Body of pancreas (tissue), 4 donors: ENCODE results near the gene TENT4B. TPM values are rescaled to one million over a fixed set of nuclear protein-coding genes. Genes with fewer than 3 reads are reported as not detected.
A peak's percentile ranks its signal among the peaks of the same experiment; 100 is the strongest.

Experiments
- ATAC-seq: fragments of 150-250 bp; one replicate; pipeline ENCODE4 v1.9.1; 2016
- DNase-seq, 4 donors: peaks; one replicate each; pipeline ENCODE4 v3.0.0-alpha.2; 2019
- H3K27ac ChIP-seq, 4 donors: fragments of 200-600 bp; sonication (generic); 1 replicate in 3 of 4; 2 replicates in 1 of 4; pipeline versions ENCODE4 v1.5.1 to v1.6.1; 2016 to 2019; ENCODE audit warnings: mild to moderate bottlenecking in 1 of 4, mixed read lengths in 1 of 4, moderate library complexity in 1 of 4
- H3K27me3 ChIP-seq, 2 donors: fragments of 200-600 bp; sonication (generic); one replicate each; pipeline ENCODE4 v1.6.0; 2016; ENCODE audit warnings: mild to moderate bottlenecking in 1 of 2
- H3K36me3 ChIP-seq, 2 donors: fragments of 200-600 bp; sonication (generic); replicated peaks in 1 of 2; 2 replicates each; pipeline ENCODE4 v1.5.1; 2016; ENCODE audit warnings: low read depth in 2 of 2; ENCODE audit not compliant: insufficient read depth in 1 of 2
- H3K4me1 ChIP-seq: fragments of 200-600 bp; sonication (generic); one replicate; pipeline ENCODE4 v1.6.0; 2016
- H3K4me3 ChIP-seq, 2 donors: fragments of 200-600 bp; sonication (generic); 1 replicate in 1 of 2; 2 replicates in 1 of 2; pipeline ENCODE4 v1.5.1; 2016 to 2019
- H3K9me3 ChIP-seq, 3 donors: fragments of 200-600 bp; sonication (generic); 1 replicate in 2 of 3; 2 replicates in 1 of 3; pipeline ENCODE4 v1.5.1; 2016
- POLR2A ChIP-seq, 3 donors: fragments of 450-650 bp; IDR thresholded peaks; one replicate each; pipeline ENCODE4 v1.6.1; 2016; ENCODE audit warnings: antibody characterized with exemption in 3 of 3, mild to moderate bottlenecking in 2 of 3
- WGBS, 2 donors: methylation state at CpG; one replicate each; pipeline ENCODE4 v1.1.5; 2017; 5-methylcytosine and 5-hydroxymethylcytosine counted together
- intact Hi-C: fragments of 100-400 bp; cut with DNase I; formaldehyde crosslinking; loops from one replicate; pipeline ENCODE4 v1.15.1; 2023
- total RNA-seq, 2 donors: library from RNA; depleted of rRNA; stranded (reverse); fragments of >200 nt; gene quantifications; one replicate each; pipeline ENCODE4 v1.1.0, GENCODE V29; 2016
- TF ChIP-seq, protein P1 (sequence below), 7 experiments: fragments of 450-650 bp in 4 of 7; fragments of 200-600 bp in 3 of 7; sonication (generic) in 3 of 7; IDR thresholded peaks; one replicate each; pipeline ENCODE4 v1.5.1; 2016 to 2019; ENCODE audit warnings: antibody characterized with exemption in 7 of 7

TENT4B gene
- total RNA-seq, 2 donors from 2014 or later: 2.0 to 7.0 TPM

GRCh38 chr16:50204453-50205108, 51.5 kb downstream of the TENT4B start:
- 74 to 83% methylated on average over 6 of the region's 6 CpGs for WGBS, 2 donors
- Histone ChIP-seq H3K4me3 (no peak overlapping the region), H3K36me3 (no peaks in the 10 kb centered on the region), H3K4me1 (peaks cover 61% of the 10 kb centered on the region), H3K9me3 (no peaks in the 10 kb centered on the region), H3K27ac (peak overlapping the region in 3 of 4 donors; percentile 72 to 85 (median 73)), H3K27me3 (no peaks in the 10 kb centered on the region)
- TF ChIP-seq, protein P1, sequence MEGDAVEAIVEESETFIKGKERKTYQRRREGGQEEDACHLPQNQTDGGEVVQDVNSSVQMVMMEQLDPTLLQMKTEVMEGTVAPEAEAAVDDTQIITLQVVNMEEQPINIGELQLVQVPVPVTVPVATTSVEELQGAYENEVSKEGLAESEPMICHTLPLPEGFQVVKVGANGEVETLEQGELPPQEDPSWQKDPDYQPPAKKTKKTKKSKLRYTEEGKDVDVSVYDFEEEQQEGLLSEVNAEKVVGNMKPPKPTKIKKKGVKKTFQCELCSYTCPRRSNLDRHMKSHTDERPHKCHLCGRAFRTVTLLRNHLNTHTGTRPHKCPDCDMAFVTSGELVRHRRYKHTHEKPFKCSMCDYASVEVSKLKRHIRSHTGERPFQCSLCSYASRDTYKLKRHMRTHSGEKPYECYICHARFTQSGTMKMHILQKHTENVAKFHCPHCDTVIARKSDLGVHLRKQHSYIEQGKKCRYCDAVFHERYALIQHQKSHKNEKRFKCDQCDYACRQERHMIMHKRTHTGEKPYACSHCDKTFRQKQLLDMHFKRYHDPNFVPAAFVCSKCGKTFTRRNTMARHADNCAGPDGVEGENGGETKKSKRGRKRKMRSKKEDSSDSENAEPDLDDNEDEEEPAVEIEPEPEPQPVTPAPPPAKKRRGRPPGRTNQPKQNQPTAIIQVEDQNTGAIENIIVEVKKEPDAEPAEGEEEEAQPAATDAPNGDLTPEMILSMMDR (IDR thresholded peaks at IDR 0.05): no peak
- no peak for TF ChIP-seq POLR2A (IDR thresholded peaks at IDR 0.05)
- intact Hi-C loops: no loop called here
- no peak for ATAC-seq
- no peak for DNase-seq

DNA sequence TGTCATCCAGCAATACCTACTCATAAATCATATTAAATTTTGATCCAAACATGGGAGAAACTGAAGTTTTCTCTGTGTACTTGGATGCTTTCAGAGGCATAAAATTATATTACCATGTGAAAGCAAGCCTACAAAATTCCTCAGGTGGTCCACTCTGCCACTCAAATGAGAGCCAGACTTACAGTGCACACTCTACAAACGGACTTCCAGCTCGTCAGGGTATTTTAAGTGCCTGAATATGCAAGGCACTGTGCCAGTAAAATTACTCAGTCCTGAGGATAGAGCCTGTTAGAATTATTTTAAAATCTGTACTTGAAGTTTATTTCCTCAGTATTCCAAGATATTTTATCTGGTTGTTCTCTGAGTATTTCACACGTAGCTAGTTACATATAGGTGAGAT, 54.5 kb downstream of the TENT4B start:
- no peaks in the 10 kb centered on the region for H3K9me3 ChIP-seq
- no peak for DNase-seq
- peaks cover 0 to 2% of the 10 kb centered on the region in 2 donors for H3K36me3 ChIP-seq
- intact Hi-C loops: no loop called here
- H3K27ac ChIP-seq: no peak overlapping the region
- 51 to 52% methylated on average over 3 of the region's 3 CpGs for WGBS, 2 donors
- no peaks in the 10 kb centered on the region for H3K27me3 ChIP-seq
- no peak for ATAC-seq
- peaks cover 67% of the 10 kb centered on the region for H3K4me1 ChIP-seq
- TF ChIP-seq, protein P1 (IDR thresholded peaks at IDR 0.05): no peak
- TF ChIP-seq POLR2A (IDR thresholded peaks at IDR 0.05): no peak
- H3K4me3 ChIP-seq: no peak overlapping the region

- TF ChIP-seq, protein P1 (IDR thresholded peaks at IDR 0.05): no peak
- no peak for TF ChIP-seq POLR2A (IDR thresholded peaks at IDR 0.05)
- Histone ChIP-seq H3K36me3 (peaks cover 0 to 2% of the 10 kb centered on the region in 2 donors), H3K4me1 (peaks cover 59% of the 10 kb centered on the region), H3K27me3 (no peaks in the 10 kb centered on the region), H3K4me3 (no peak overlapping the region), H3K9me3 (no peaks in the 10 kb centered on the region), H3K27ac (no peak overlapping the region)
- ATAC-seq (no peak), DNase-seq (no peak)
- intact Hi-C loops: no loop called here
- 91 to 94% methylated on average over 3 of the region's 3 CpGs for WGBS, 2 donors
Observed at GRCh38 chr16:50208460-50208931, 55.4 kb downstream of the TENT4B start.

- Histone ChIP-seq H3K36me3 (peaks cover 0 to 6% of the 10 kb centered on the region in 2 donors), H3K4me1 (peaks cover 52% of the 10 kb centered on the region), H3K4me3 (no peak overlapping the region), H3K27me3 (no peaks in the 10 kb centered on the region), H3K9me3 (no peaks in the 10 kb centered on the region), H3K27ac (peak overlapping the region in 1 of 4 donors; percentile 3)
- intact Hi-C loops: no loop called here
- DNase-seq (no peak), ATAC-seq (no peak)
- no peak for TF ChIP-seq POLR2A (IDR thresholded peaks at IDR 0.05)
- TF ChIP-seq, protein P1 (IDR thresholded peaks at IDR 0.05): no peak
- 56 to 71% methylated on average over 6 to 7 of the region's 7 CpGs for WGBS, 2 donors
Observed at GRCh38 chr16:50209546-50210265, 56.6 kb downstream of the TENT4B start.
